Islet of Langerhans (tissue), 1 donor: ENCODE data around the gene CD2BP2.
"Not testable (repeated sequence)": the region's sequence is repeated elsewhere in the genome, so short reads cannot be mapped to it uniquely, and the experiment has no call there.

Experiments used
- FAIRE-seq: peaks from one replicate; lab custom pipeline; 2011; peaks lifted over from hg19 to GRCh38; lab: Jason Lieb, UNC

CD2BP2 gene

DNA sequence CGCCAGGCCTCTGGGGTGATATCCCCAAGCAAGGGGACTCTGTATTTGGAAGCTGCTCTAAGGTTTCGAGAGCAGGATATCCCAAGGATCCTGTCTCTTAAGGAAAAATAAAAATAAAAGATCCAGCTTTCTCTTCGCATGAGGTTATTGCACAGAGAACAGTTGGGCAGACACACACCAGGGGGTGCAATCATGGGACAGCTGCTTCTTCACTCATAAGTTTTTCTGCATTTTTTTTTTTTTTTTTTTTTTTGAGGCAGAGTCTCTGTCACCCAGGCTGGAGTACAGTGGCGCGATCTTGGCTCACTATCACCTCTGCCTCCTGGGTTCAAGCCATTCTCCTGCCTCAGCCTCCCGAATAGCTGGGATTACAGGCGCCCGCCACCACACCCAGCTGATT is 13.1 kb downstream of the CD2BP2 start:
- FAIRE-seq: not testable (repeated sequence)

- FAIRE-seq: no peak
Measured at GRCh38 chr16:30340621-30341020, 14.5 kb downstream of the CD2BP2 start.

GRCh38 chr16:30338715-30339114 is 16.4 kb downstream of the CD2BP2 start:
- FAIRE-seq: not testable (repeated sequence)

DNA sequence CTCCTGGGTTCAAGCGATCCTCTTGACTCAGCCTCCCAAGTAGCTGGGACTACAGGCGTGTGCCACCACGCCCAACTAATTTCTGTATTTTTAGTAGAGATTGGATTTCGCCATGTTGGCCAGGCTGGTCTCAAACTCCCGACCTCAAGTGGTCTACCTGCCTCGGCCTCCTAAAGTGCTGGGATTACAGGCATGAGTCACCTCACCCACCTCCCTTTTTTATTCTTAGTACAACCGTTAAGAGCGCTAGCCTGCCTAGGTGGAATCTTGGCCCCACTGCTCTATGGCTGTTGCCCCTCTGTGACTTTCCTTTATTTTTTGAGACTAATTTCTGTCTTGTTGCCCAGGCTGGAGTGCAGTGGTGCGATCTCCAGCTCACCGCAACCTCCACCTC is 17.1 kb downstream of the CD2BP2 start:
- not testable (repeated sequence) for FAIRE-seq

DNA sequence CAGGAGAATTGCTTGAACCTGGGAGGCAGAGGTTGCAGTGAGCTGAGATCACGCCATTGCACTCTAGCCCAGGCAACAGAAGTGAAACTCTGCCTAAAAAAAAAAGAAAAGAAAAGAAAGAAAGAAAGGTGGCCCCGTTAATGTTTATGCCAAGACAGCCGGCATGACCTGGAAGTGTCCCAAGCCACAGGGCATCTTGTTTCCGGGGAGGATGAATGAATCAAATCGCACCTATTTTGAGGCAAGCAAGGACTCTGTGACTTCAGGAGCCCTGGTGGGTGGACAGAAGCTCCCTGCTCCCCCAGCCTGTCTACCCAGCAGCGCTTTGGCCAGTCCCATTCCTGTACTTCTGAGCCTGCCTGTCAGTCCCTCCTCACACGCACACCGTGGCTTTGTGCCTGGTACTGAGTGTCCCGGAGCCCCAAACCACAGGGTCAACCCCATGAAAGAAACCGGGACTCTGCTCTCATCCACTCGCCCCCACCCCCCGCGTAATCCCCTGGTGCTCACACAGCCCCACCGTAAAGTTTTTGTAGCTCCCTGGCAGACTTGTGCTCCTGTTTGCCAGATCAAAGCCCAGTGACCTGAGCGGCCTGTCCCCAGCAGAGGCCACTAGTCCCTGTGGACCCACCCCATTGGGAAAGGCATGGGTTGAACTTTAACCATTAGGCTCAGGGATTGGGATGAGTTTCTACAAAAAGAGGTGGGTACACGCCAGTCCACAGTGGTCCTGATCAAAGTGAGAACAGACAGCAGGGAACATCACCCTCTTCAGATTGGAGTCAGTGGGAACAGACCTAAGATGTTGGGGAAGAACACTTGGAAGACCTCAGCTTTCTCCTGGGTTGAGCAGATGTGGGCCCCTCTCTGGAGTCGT is 19.3 kb downstream of the CD2BP2 start:
- no peak for FAIRE-seq

- FAIRE-seq: not testable (repeated sequence)
Measured at GRCh38 chr16:30335028-30335597, 20.0 kb downstream of the CD2BP2 start.

DNA sequence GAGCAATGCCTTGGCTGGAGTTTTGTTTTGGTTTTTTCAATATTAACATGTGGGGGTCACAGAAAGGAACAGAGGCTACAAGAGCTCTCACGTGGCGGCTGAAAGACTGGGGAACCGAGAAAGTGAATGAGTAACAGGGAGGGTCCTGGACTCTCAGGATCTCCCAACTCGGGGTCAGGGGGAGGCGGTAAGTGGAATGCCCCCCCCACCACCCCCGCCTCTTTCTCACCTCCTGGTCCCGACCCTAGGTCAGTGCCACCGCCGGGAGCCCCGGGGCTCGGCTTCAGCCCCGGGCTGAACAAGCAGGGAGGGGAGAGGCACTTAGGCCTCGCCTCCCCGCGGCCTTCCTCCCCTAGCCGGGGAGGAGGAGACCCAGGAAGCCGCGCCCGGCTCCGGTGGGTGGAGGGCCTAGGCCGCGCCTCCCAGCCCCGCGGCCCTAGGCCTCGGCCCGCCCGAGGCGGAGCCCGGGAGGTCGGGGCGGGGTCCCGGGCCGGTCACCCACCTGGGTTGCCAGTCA is 20.6 kb downstream of the CD2BP2 start:
- FAIRE-seq: not testable (repeated sequence)

GRCh38 chr16:30324220-30324619 is 30.9 kb downstream of the CD2BP2 start:
- FAIRE-seq: not testable (repeated sequence)

GRCh38 chr16:30318647-30319046 is 36.5 kb downstream of the CD2BP2 start:
- not testable (repeated sequence) for FAIRE-seq

DNA sequence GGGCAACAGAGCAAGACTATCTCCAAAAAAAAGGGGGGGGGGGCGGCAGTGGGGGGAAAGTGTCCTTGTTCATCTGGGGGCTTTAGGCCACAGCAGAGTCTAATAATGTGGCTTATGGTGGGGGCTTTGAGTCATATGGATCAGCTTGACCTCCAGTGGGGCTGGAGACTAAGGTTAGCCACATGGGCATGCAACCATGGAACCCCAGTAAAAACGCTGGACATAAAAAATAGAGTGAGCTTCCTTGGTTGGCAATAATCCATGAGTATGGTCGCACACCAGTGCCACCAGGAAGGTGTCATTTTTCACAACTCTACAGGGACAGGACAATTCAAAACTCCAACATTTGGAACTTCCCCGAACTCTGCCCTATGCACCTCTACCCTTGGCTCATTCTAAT is 44.2 kb downstream of the CD2BP2 start:
- FAIRE-seq: not testable (repeated sequence)

GRCh38 chr16:30309255-30309654 is 45.9 kb downstream of the CD2BP2 start:
- not testable (repeated sequence) for FAIRE-seq
